Astrocyte of the spinal cord (primary cell): ENCODE measurements around the gene SPEM3.
A peak's percentile ranks its signal among the peaks of the same experiment; 100 is the strongest.
"Not testable (repeated sequence)": the region's sequence is repeated elsewhere in the genome, so short reads cannot be mapped to it uniquely, and the experiment has no call there.

Experiments
- DNase-seq: peaks from one replicate; pipeline ENCODE4 v3.0.0; 2011; ENCODE audit warnings: low read depth, low spot score
- H3K4me3 ChIP-seq: 2 replicates; pipeline ENCODE4 v1.5.1; 2011; ENCODE audit warnings: low read depth, mild to moderate bottlenecking, low read length, moderate library complexity
- CTCF ChIP-seq: IDR thresholded peaks from 2 replicates; pipeline ENCODE4 v1.5.1; 2012; ENCODE audit warnings: low read depth, mild to moderate bottlenecking, low read length, inconsistent platforms
- in situ Hi-C: cut with HindIII; loops from 2 replicates; pipeline ENCODE4 v1.10.0; 2017; ENCODE audit warnings: low sequenced_read_pairs

The SPEM3 gene

GRCh38 chr17:7477392-7478275 lies 49.0 kb downstream of the SPEM3 start:
- H3K4me3 ChIP-seq, result peak overlapping the region; percentile 69
- peak; percentile 57 for DNase-seq
- TF ChIP-seq CTCF, result no peak
- in situ Hi-C loops, result no loop called here

DNA sequence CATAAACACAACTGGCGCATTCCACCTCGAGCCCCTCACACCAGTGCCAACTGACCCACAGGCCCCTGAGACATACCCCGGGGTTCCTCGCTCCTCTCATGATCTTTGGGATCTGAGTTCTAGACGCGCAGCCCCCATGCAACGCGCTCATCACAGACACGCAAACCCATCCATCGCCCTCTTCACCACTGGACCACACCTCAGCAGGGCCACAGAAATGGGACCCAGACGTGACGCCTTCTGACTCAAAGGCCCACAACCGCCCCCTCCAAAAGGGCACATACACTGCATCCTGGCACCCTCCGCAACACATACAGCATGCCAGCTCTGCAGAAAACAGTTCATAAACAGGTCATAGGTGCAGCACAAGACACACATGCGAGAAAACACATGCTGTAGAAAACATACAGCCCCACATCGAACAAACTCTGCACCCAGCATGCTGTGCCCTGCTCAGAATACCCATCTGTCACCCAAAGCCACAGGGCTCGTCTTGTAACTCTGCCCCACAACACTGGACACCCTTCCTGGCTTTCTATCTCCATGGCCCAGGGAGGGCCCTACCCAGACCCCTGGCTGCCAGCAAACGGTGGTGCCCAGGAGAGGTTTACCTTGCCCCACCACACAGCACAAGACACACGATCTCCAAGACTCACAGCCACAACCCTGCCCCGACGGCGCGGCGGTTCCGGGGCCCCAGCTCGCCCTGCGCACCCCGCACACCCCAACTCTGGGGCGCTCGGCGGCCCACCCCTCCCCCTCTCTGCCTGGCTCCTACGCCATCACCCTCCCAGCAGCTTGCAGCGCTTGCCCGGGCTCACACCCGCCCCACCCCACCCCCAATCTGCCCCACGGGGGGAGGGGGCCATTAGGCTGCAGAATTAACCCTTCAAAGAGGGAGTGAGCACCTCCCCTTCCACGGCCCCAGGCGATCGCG lies 49.9 kb downstream of the SPEM3 start:
- H3K4me3 ChIP-seq, result peak overlapping the region; percentile 69
- in situ Hi-C loops, result no loop called here
- TF ChIP-seq CTCF, result no peak
- DNase-seq, result peak; percentile 24

DNA sequence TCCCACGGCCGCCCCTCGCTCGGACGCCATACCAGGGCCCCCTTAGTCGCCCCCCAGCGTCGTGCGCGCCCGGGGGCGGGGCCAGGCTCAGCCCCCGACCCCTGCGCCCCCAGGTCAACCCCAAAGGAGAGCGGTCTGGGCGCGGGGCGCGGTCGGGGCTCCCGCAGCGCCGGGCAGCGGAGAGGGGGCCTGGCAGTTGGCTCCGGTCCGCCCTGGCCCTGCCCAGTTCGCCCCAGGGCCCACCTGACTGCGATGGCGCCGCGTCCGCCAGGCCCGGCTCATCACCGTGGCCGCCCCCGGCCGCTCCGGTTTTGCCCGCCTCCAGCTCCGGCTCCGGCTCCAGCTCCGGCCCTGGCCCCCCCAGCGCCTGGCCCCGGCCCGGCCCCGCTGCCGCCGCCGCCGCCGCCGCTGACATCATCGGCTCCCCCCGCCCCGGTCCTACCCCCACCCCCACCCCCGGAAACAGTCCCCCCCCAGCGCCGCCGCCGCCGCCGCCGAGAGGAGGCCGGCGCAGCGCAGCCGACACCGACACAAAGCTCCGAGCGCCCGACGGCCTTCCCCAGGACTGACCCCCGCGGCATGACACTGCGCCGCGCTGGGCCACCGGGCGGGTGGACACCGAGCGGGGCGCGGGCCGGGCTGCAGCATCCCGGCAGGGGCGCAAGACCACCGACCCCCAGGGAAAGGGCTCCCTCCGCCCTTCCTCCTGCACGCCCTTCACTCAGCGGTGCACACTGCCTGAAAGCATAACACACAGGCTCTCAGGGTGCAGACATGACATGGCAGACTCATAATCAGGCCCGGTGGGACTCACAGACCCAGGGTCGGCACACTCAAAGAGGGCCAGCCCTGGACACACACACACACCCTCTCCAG lies 50.8 kb downstream of the SPEM3 start, which contains the start of gene ZBTB4:
Gene ZBTB4, minus strand, starts transcription at position 419 of the 876 bp plus-strand sequence. CDS start 12,830 bp downstream, outside the sequence.
- DNase-seq, result peak; percentile 35
- peak within 1 kb of the TSS; percentile 69 for H3K4me3 ChIP-seq
- no peak for TF ChIP-seq CTCF
- in situ Hi-C loops, result no loop called here

DNA sequence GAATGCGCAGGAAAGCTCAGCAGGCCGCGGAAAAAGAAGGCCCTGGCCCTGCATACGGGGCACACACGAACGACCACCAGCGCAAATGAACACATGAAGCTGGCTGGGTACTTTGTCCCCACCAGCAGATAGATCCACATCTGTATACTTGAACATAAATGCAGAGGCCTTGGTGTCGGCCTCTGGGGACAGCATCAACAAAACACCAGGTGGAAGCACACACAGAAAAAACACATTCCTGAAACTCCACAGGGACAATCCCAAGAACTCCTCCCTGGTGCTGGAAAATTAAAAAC lies 51.4 kb downstream of the SPEM3 start:
- in situ Hi-C loops, result no loop called here
- no peak for DNase-seq
- peak overlapping the region; percentile 69 for H3K4me3 ChIP-seq
- no peak for TF ChIP-seq CTCF

GRCh38 chr17:7481275-7481674 lies 52.6 kb downstream of the SPEM3 start, which contains the start of gene SLC35G6:
Gene SLC35G6, plus strand, starts transcription at chr17:7481446. Its CDS starts 71 bp downstream, at chr17:7481517.
- DNase-seq, in situ Hi-C loops, H3K4me3 ChIP-seq: not testable (repeated sequence)

DNA sequence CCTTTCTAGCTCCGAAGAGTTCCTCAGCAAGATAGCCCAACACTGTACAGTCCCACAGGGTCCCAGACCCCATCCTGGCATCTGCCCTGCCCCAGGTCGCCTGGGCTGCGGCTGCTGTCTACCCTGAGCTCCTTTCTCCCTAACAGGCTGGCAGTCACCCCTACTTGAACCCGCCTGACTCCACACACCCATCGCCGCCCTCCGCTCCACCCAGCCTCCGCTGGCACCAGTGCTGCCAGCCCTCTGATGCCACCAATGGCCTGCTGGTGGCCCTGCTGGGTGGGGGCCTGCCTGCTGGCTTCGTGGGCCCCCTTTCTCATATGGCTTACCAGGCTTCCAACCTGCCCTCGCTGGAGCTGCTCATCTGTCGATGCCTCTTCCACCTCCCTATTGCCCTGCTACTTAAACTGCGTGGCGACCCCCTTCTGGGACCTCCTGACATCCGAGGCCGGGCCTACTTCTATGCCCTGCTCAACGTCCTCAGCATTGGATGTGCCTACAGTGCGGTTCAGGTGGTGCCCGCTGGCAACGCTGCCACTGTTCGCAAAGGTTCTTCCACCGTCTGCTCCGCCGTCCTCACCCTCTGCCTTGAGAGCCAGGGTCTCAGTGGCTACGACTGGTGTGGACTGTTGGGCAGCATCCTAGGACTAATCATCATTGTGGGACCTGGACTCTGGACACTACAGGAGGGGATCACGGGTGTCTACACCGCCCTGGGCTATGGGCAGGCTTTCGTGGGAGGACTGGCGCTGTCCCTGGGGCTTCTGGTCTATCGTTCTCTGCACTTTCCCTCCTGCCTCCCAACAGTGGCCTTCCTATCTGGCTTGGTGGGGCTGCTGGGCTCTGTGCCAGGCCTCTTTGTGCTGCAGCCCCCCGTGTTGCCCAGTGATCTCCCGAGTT lies 53.4 kb downstream of the SPEM3 start:
- in situ Hi-C loops, H3K4me3 ChIP-seq: not testable (repeated sequence)

More for the DNA sequence above, 53.4 kb downstream of the SPEM3 start:
- not testable (repeated sequence) for DNase-seq
